Measurements from ENCODE around the gene HHIP.

The HHIP gene

GRCh38 chr4:144655491-144655890 is 9.5 kb downstream of the HHIP start:
- no peak for DNase-seq (ENCODE audit: low spot score)

GRCh38 chr4:144656850-144657249 is 10.9 kb downstream of the HHIP start:
- no peak for DNase-seq (ENCODE audit: low spot score)

- DNase-seq (ENCODE audit: low spot score): no peak
Measured at GRCh38 chr4:144658015-144658567, 12.1 kb downstream of the HHIP start.

- DNase-seq (ENCODE audit: low spot score): peak; percentile 26
Measured at GRCh38 chr4:144658903-144659302, 12.9 kb downstream of the HHIP start.

- no peak for DNase-seq (ENCODE audit: low spot score)
Measured at GRCh38 chr4:144659447-144659846, 13.5 kb downstream of the HHIP start.

- DNase-seq (ENCODE audit: low spot score): no peak
Measured at GRCh38 chr4:144663834-144664475, 18.0 kb downstream of the HHIP start.

GRCh38 chr4:144666539-144667175 is 20.7 kb downstream of the HHIP start:
- DNase-seq (ENCODE audit: low spot score): peak; percentile 51

GRCh38 chr4:144667500-144667899 is 21.5 kb downstream of the HHIP start:
- no peak for DNase-seq (ENCODE audit: low spot score)

GRCh38 chr4:144670776-144671175 is 24.8 kb downstream of the HHIP start:
- no peak for DNase-seq (ENCODE audit: low spot score)

GRCh38 chr4:144674711-144675110 is 28.8 kb downstream of the HHIP start:
- no peak for DNase-seq (ENCODE audit: low spot score)

GRCh38 chr4:144681806-144682205 is 35.9 kb downstream of the HHIP start:
- no peak for DNase-seq (ENCODE audit: low spot score)

GRCh38 chr4:144683516-144683915 is 37.6 kb downstream of the HHIP start:
- DNase-seq (ENCODE audit: low spot score): no peak

GRCh38 chr4:144685911-144686310 is 40.0 kb downstream of the HHIP start:
- DNase-seq (ENCODE audit: low spot score): no peak

- DNase-seq (ENCODE audit: low spot score): no peak
Measured at GRCh38 chr4:144686921-144687320, 41.0 kb downstream of the HHIP start.

GRCh38 chr4:144687466-144687865 is 41.5 kb downstream of the HHIP start:
- DNase-seq (ENCODE audit: low spot score): no peak

GRCh38 chr4:144688035-144688569 is 42.1 kb downstream of the HHIP start:
- DNase-seq (ENCODE audit: low spot score): no peak

- no peak for DNase-seq (ENCODE audit: low spot score)
Measured at GRCh38 chr4:144689125-144689524, 43.2 kb downstream of the HHIP start.

- DNase-seq (ENCODE audit: low spot score): no peak
Measured at GRCh38 chr4:144695721-144696120, 49.8 kb downstream of the HHIP start.

- DNase-seq (ENCODE audit: low spot score): no peak
Measured at GRCh38 chr4:144696376-144696775, 50.4 kb downstream of the HHIP start.

- no peak for DNase-seq (ENCODE audit: low spot score)
Measured at GRCh38 chr4:144699565-144699964, 53.6 kb downstream of the HHIP start.

- no peak for DNase-seq (ENCODE audit: low spot score)
Measured at GRCh38 chr4:144701683-144702233, 55.8 kb downstream of the HHIP start.

GRCh38 chr4:144703494-144703893 is 57.5 kb downstream of the HHIP start:
- no peak for DNase-seq (ENCODE audit: low spot score)
